Loucy (cell line): ENCODE measurements around the gene DNASE1L3.

Source experiments
- CTCF ChIP-seq: fragments of 200-600 bp; sonication (generic); conservative IDR thresholded peaks from 2 replicates; pipeline ENCODE4 v1.5.1; 2014; ENCODE audit warnings: mild to moderate bottlenecking, antibody characterized with exemption, low read length
- EZH2phosphoT487 ChIP-seq: fragments of 200-600 bp; IDR thresholded peaks from 2 replicates; pipeline ENCODE4 v1.6.1; 2018; ENCODE audit warnings: antibody characterized with exemption, mild to moderate bottlenecking, moderate library complexity, borderline replicate concordance

GRCh38 chr3:58183221-58183620 lies 27.6 kb downstream of the DNASE1L3 start:
- TF ChIP-seq EZH2phosphoT487 (no peak), CTCF (no peak)
